WTC11 (cell line): Measurements from ENCODE around the gene SOCS1. TPM values are rescaled to one million over a fixed set of nuclear protein-coding genes. Genes with fewer than 3 reads are reported as not detected.

Experiments
- ATAC-seq: fragments of 200-7000 bp; cut with Tn5 transposase; 2 replicates; pipeline ENCODE4 v1.10.0; 2021; ENCODE audit warnings: mild to moderate bottlenecking, moderate library complexity
- CTCF ChIA-PET: fragments of 300-600 bp; sonication (Branson Sonifier 250); formaldehyde crosslinking; loops from one replicate; lab custom pipeline; 2021; ENCODE audit warnings: antibody characterized with exemption; lab: Charles Lee
- POLR2A ChIA-PET: fragments of 350-600 bp; sonication (Branson Sonifier 250); formaldehyde crosslinking; loops from one replicate; lab custom pipeline; 2021; ENCODE audit warnings: antibody characterized with exemption; lab: Charles Lee
- DNase-seq: peaks from one replicate; pipeline ENCODE4 v3.0.0; 2021; ENCODE audit warnings: low spot score
- H3K27ac Mint-ChIP-seq: 2 replicates; pipeline ENCODE4 v1.8.0; 2021; ENCODE audit warnings: mixed read lengths
- H3K27me3 Mint-ChIP-seq: 2 replicates; pipeline ENCODE4 v1.8.0; 2021; ENCODE audit warnings: low read depth, mild to moderate bottlenecking, moderate library complexity, mixed read lengths
- H3K36me3 Mint-ChIP-seq: 2 replicates; pipeline ENCODE4 v1.8.0; 2021; ENCODE audit warnings: mixed read lengths
- H3K4me1 Mint-ChIP-seq: 2 replicates; pipeline ENCODE4 v1.8.0; 2022; ENCODE audit warnings: mixed read lengths
- H3K4me3 Mint-ChIP-seq: 2 replicates; pipeline ENCODE4 v1.8.0; 2021; ENCODE audit warnings: mild to moderate bottlenecking, moderate library complexity, mixed read lengths
- H3K9me3 Mint-ChIP-seq: 2 replicates; pipeline ENCODE4 v1.8.0; 2021; ENCODE audit warnings: mixed read lengths
- CBFB ChIP-seq: sonication (generic); formaldehyde crosslinking; IDR thresholded peaks from 2 replicates; pipeline ENCODE4 v1.8.1; 2022; ENCODE audit warnings: mild to moderate bottlenecking, low read depth, missing genetic modification reagents
- KAT7 ChIP-seq: sonication (generic); formaldehyde crosslinking; IDR thresholded peaks from 2 replicates; pipeline ENCODE4 v1.8.1; 2023; ENCODE audit warnings: missing genetic modification reagents, mild to moderate bottlenecking, borderline replicate concordance
- MYBL2 ChIP-seq: sonication (generic); formaldehyde crosslinking; IDR thresholded peaks from 2 replicates; pipeline ENCODE4 v1.8.1; 2023; ENCODE audit warnings: mild to moderate bottlenecking, moderate library complexity, missing genetic modification reagents
- NFATC4 ChIP-seq: fragments of 250-450 bp; sonication (Bioruptor Pico); IDR thresholded peaks from 2 replicates; pipeline ENCODE4 v1.9.0; 2021; ENCODE audit warnings: mild to moderate bottlenecking
- OVOL2 ChIP-seq: fragments of 250-450 bp; sonication (Bioruptor Pico); IDR thresholded peaks from 2 replicates; pipeline ENCODE4 v1.9.0; 2021; ENCODE audit warnings: mild to moderate bottlenecking, borderline replicate concordance
- PRRX2 ChIP-seq: fragments of 250-450 bp; sonication (Bioruptor Pico); IDR thresholded peaks from 2 replicates; pipeline ENCODE4 v1.8.0; 2021; ENCODE audit warnings: mild to moderate bottlenecking
- RELA ChIP-seq: sonication (generic); formaldehyde crosslinking; IDR thresholded peaks from 2 replicates; pipeline ENCODE4 v1.8.1; 2022; ENCODE audit warnings: missing genetic modification reagents, mild to moderate bottlenecking, borderline replicate concordance
- TCF7 ChIP-seq: sonication (generic); formaldehyde crosslinking; IDR thresholded peaks from 2 replicates; pipeline ENCODE4 v1.8.0; 2022; ENCODE audit warnings: mild to moderate bottlenecking, low read depth, missing genetic modification reagents, moderate library complexity
- TEAD1 ChIP-seq: sonication (generic); formaldehyde crosslinking; IDR thresholded peaks from 2 replicates; pipeline ENCODE4 v1.8.0; 2022; ENCODE audit warnings: mild to moderate bottlenecking, missing genetic modification reagents
- ZNF219 ChIP-seq: sonication (generic); formaldehyde crosslinking; IDR thresholded peaks from 2 replicates; pipeline ENCODE4 v1.8.0; 2023; ENCODE audit warnings: missing genetic modification reagents, mild to moderate bottlenecking, borderline replicate concordance
- ZNF671 ChIP-seq: fragments of 250-450 bp; sonication (Bioruptor Pico); IDR thresholded peaks from 2 replicates; pipeline ENCODE4 v1.8.0; 2021; ENCODE audit warnings: mild to moderate bottlenecking
- total RNA-seq: library from RNA; stranded (reverse); gene quantifications from 3 replicates; pipeline ENCODE4 v1.2.3, GENCODE V29; 2021
- TF ChIP-seq, protein P1 (sequence below): sonication (generic); formaldehyde crosslinking; IDR thresholded peaks from 2 replicates; pipeline ENCODE4 v1.8.0; 2023; ENCODE audit warnings: mild to moderate bottlenecking, missing genetic modification reagents
- TF ChIP-seq, protein P2 (sequence below): sonication (generic); formaldehyde crosslinking; IDR thresholded peaks from 2 replicates; pipeline ENCODE4 v1.8.0; 2022; ENCODE audit warnings: mild to moderate bottlenecking, missing genetic modification reagents
- TF ChIP-seq, protein P3 (sequence below): fragments of 200-600 bp; IDR thresholded peaks from 2 replicates; pipeline ENCODE4 v1.8.0; 2022; ENCODE audit warnings: antibody characterized with exemption
- TF ChIP-seq, protein P4 (sequence below): sonication (generic); formaldehyde crosslinking; IDR thresholded peaks from 2 replicates; pipeline ENCODE4 v1.8.0; 2023; ENCODE audit warnings: missing genetic modification reagents, mild to moderate bottlenecking, borderline replicate concordance
- TF ChIP-seq, protein P5 (sequence below): sonication (generic); formaldehyde crosslinking; IDR thresholded peaks from 2 replicates; pipeline ENCODE4 v1.8.0; 2022; ENCODE audit warnings: mild to moderate bottlenecking, missing genetic modification reagents
- TF ChIP-seq, protein P6 (sequence below): sonication (generic); formaldehyde crosslinking; IDR thresholded peaks from 2 replicates; pipeline ENCODE4 v1.8.1; 2023; ENCODE audit warnings: mild to moderate bottlenecking, missing genetic modification reagents, moderate library complexity

The SOCS1 gene
- total RNA-seq, 1 experiment from 2014 or later: 62.3 TPM

DNA sequence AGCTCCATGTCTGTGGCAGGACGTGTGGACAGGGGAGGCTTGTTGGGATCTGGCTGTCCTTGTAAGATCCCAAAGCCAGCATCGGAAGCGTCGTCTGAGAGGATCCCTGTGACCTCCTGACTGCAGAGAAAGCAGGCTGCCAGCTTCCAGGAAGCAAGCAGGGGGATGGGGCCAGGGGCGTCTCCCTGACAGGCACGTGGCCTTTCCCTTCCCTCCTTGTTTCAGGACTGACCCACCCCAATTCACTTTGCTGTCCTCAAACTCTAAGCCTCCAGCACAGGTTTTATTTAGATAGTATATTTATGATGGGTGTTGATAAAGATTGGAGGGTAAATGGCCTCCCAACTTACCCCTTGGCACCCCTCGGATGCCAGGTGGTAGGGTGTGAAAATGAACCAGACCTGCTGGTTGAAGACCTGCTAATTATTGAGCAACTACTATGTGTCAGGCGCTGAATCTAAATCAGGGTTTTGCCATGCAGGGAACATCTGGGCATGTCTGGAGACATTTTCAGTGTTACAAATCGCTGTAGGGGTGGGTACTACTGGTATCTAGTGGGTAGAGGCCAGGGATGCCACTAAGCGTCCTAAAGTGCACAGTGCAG is 24.5 kb downstream of the SOCS1 start:
- ATAC-seq (no peak), DNase-seq (no peak)
- Mint-ChIP-seq H3K9me3 (no peaks in the 10 kb centered on the region), H3K27me3 (no peaks in the 10 kb centered on the region), H3K4me1 (peaks cover 7% of the 10 kb centered on the region; the same call in 1 of the 2 replicates), H3K27ac (peak overlapping the region; percentile 22; the same call in 1 of the 2 replicates), H3K36me3 (no peaks in the 10 kb centered on the region), H3K4me3 (no peak overlapping the region)
- TF ChIP-seq, protein P1, sequence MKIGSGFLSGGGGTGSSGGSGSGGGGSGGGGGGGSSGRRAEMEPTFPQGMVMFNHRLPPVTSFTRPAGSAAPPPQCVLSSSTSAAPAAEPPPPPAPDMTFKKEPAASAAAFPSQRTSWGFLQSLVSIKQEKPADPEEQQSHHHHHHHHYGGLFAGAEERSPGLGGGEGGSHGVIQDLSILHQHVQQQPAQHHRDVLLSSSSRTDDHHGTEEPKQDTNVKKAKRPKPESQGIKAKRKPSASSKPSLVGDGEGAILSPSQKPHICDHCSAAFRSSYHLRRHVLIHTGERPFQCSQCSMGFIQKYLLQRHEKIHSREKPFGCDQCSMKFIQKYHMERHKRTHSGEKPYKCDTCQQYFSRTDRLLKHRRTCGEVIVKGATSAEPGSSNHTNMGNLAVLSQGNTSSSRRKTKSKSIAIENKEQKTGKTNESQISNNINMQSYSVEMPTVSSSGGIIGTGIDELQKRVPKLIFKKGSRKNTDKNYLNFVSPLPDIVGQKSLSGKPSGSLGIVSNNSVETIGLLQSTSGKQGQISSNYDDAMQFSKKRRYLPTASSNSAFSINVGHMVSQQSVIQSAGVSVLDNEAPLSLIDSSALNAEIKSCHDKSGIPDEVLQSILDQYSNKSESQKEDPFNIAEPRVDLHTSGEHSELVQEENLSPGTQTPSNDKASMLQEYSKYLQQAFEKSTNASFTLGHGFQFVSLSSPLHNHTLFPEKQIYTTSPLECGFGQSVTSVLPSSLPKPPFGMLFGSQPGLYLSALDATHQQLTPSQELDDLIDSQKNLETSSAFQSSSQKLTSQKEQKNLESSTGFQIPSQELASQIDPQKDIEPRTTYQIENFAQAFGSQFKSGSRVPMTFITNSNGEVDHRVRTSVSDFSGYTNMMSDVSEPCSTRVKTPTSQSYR (CRISPR knock-in tag): no peak
- TF ChIP-seq ZNF671 (CRISPR knock-in tag): no peak
- TF ChIP-seq, protein P2, sequence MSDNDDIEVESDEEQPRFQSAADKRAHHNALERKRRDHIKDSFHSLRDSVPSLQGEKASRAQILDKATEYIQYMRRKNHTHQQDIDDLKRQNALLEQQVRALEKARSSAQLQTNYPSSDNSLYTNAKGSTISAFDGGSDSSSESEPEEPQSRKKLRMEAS (CRISPR knock-in tag): peak; percentile 35; the same call in 1 of the 2 replicates
- no peak for TF ChIP-seq CBFB (CRISPR knock-in tag)
- TF ChIP-seq, protein P3, sequence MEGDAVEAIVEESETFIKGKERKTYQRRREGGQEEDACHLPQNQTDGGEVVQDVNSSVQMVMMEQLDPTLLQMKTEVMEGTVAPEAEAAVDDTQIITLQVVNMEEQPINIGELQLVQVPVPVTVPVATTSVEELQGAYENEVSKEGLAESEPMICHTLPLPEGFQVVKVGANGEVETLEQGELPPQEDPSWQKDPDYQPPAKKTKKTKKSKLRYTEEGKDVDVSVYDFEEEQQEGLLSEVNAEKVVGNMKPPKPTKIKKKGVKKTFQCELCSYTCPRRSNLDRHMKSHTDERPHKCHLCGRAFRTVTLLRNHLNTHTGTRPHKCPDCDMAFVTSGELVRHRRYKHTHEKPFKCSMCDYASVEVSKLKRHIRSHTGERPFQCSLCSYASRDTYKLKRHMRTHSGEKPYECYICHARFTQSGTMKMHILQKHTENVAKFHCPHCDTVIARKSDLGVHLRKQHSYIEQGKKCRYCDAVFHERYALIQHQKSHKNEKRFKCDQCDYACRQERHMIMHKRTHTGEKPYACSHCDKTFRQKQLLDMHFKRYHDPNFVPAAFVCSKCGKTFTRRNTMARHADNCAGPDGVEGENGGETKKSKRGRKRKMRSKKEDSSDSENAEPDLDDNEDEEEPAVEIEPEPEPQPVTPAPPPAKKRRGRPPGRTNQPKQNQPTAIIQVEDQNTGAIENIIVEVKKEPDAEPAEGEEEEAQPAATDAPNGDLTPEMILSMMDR: no peak
- TF ChIP-seq MYBL2: no peak
- TF ChIP-seq, protein P4, sequence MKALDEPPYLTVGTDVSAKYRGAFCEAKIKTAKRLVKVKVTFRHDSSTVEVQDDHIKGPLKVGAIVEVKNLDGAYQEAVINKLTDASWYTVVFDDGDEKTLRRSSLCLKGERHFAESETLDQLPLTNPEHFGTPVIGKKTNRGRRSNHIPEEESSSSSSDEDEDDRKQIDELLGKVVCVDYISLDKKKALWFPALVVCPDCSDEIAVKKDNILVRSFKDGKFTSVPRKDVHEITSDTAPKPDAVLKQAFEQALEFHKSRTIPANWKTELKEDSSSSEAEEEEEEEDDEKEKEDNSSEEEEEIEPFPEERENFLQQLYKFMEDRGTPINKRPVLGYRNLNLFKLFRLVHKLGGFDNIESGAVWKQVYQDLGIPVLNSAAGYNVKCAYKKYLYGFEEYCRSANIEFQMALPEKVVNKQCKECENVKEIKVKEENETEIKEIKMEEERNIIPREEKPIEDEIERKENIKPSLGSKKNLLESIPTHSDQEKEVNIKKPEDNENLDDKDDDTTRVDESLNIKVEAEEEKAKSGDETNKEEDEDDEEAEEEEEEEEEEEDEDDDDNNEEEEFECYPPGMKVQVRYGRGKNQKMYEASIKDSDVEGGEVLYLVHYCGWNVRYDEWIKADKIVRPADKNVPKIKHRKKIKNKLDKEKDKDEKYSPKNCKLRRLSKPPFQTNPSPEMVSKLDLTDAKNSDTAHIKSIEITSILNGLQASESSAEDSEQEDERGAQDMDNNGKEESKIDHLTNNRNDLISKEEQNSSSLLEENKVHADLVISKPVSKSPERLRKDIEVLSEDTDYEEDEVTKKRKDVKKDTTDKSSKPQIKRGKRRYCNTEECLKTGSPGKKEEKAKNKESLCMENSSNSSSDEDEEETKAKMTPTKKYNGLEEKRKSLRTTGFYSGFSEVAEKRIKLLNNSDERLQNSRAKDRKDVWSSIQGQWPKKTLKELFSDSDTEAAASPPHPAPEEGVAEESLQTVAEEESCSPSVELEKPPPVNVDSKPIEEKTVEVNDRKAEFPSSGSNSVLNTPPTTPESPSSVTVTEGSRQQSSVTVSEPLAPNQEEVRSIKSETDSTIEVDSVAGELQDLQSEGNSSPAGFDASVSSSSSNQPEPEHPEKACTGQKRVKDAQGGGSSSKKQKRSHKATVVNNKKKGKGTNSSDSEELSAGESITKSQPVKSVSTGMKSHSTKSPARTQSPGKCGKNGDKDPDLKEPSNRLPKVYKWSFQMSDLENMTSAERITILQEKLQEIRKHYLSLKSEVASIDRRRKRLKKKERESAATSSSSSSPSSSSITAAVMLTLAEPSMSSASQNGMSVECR (CRISPR knock-in tag): no peak
- CTCF ChIA-PET: no interaction called here
- POLR2A ChIA-PET: no interaction called here

DNA sequence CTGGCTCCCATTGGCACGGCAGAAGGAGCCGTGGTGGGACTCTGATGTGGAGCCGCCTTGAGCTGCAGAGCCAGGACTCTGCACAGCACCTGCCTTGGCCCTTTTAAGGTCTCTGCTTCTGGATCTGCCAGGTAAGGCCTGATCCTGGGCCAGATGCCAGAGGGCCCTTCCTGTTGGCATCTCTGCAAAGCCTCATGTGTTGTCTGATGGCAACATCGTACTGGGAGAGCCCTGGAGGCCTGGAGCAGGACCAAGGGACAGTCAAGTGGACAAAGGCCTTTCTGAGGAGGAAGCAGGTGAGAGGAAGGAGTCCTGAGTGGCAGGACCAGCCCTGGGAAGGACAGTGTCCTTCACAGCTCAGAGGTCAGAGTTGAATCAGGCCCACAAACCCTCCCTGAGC is 26.1 kb downstream of the SOCS1 start:
- peaks cover 7% of the 10 kb centered on the region; the same call in 1 of the 2 replicates for H3K4me1 Mint-ChIP-seq
- DNase-seq: no peak
- H3K9me3 Mint-ChIP-seq: no peaks in the 10 kb centered on the region
- H3K4me3 Mint-ChIP-seq: no peak overlapping the region
- H3K36me3 Mint-ChIP-seq: no peaks in the 10 kb centered on the region
- ChIA-PET POLR2A (interaction anchor here (0.9 to 1.1 kb wide), 2 partner anchors 16 to 26 kb away, joined by 3 read pairs; partner anchors contain the start of gene SOCS1), CTCF (interaction anchor here (1.2 kb wide), 1 partner anchor 142 kb away, joined by 5 read pairs; no protein-coding TSS in a partner anchor)
- no peak for TF ChIP-seq ZNF219
- TF ChIP-seq, all 79 proteins: peak for 0
- Mint-ChIP-seq H3K27me3 (no peaks in the 10 kb centered on the region), H3K27ac (no peak overlapping the region)
- ATAC-seq: no peak

DNA sequence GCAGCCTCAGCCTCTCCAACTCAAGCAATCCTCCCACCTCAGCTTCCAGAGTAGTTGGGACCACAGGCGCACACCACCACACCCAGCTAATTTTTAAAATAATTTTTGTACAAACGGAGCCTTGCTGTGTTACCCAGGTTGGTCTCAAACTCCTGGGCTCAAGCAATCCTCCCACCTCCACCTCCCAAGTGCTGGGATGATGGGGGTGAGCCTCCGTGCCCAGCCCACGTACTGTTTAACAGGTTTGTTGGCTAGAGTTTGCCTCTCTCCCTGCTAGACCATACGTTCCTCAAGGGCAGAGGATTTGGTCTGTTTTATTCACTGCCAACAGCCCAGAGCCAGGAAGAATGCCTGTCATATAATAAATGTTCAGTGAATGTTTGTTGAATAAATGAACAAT is 26.6 kb downstream of the SOCS1 start:
- Mint-ChIP-seq H3K27ac (no peak overlapping the region), H3K9me3 (no peaks in the 10 kb centered on the region), H3K4me1 (peaks cover 10% of the 10 kb centered on the region; the same call in 1 of the 2 replicates), H3K27me3 (no peaks in the 10 kb centered on the region), H3K36me3 (no peaks in the 10 kb centered on the region), H3K4me3 (no peak overlapping the region)
- ChIA-PET POLR2A (interaction anchor here (0.9 to 1.1 kb wide), 2 partner anchors 16 to 26 kb away, joined by 3 read pairs; partner anchors contain the start of gene SOCS1), CTCF (interaction anchor here (1.2 kb wide), 1 partner anchor 142 kb away, joined by 5 read pairs; no protein-coding TSS in a partner anchor)
- ATAC-seq (no peak), DNase-seq (no peak)
- TF ChIP-seq PRRX2 (CRISPR knock-in tag) (no peak), OVOL2 (CRISPR knock-in tag) (no peak), NFATC4 (CRISPR knock-in tag) (no peak), TCF7 (CRISPR knock-in tag) (no peak), KAT7 (no peak), TEAD1 (CRISPR knock-in tag) (no peak), RELA (CRISPR knock-in tag) (no peak)
- TF ChIP-seq, protein P5, sequence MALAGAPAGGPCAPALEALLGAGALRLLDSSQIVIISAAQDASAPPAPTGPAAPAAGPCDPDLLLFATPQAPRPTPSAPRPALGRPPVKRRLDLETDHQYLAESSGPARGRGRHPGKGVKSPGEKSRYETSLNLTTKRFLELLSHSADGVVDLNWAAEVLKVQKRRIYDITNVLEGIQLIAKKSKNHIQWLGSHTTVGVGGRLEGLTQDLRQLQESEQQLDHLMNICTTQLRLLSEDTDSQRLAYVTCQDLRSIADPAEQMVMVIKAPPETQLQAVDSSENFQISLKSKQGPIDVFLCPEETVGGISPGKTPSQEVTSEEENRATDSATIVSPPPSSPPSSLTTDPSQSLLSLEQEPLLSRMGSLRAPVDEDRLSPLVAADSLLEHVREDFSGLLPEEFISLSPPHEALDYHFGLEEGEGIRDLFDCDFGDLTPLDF: no peak
- TF ChIP-seq, protein P6, sequence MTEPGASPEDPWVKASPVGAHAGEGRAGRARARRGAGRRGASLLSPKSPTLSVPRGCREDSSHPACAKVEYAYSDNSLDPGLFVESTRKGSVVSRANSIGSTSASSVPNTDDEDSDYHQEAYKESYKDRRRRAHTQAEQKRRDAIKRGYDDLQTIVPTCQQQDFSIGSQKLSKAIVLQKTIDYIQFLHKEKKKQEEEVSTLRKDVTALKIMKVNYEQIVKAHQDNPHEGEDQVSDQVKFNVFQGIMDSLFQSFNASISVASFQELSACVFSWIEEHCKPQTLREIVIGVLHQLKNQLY (CRISPR knock-in tag): no peak
